ENCODE measurements around the gene PPCDC.
"Not testable (repeated sequence)": the region's sequence is repeated elsewhere in the genome, so short reads cannot be mapped to it uniquely, and the experiment has no call there.

PPCDC gene

DNA sequence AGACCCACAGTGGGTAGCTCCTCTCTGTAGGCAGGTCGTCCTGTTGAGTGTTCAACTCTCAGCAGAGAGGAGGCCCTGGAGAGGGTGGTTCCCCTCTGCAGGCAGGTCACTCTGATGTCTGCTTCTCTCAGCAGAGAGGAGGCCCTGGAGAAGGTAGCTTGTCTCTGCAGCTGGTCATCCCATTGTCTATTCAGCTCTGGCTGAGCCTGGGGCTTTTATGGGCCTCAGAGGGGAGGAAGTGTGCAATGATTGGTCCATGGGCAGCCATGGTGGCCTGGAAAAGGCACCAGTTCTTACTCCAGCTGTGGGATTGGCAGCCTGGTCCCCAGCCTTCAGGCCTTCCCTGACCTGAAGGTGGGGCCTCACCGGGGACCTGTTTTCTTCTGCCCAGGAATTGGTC is 52.9 kb downstream of the PPCDC start:
- DNase-seq (ENCODE audit: low spot score in 2 of 2) (no peak), ATAC-seq (ENCODE audit: low read depth) (no peak)
- peaks cover 15% of the 10 kb centered on the region for H3K4me1 Mint-ChIP-seq
- H3K27me3 Mint-ChIP-seq = no peaks in the 10 kb centered on the region
- peaks cover 5% of the 10 kb centered on the region for H3K36me3 Mint-ChIP-seq
- H3K4me3 Mint-ChIP-seq = no peak overlapping the region
- peaks cover 4% of the 10 kb centered on the region for H3K9me3 Mint-ChIP-seq
- no peak overlapping the region for H3K27ac Mint-ChIP-seq

DNA sequence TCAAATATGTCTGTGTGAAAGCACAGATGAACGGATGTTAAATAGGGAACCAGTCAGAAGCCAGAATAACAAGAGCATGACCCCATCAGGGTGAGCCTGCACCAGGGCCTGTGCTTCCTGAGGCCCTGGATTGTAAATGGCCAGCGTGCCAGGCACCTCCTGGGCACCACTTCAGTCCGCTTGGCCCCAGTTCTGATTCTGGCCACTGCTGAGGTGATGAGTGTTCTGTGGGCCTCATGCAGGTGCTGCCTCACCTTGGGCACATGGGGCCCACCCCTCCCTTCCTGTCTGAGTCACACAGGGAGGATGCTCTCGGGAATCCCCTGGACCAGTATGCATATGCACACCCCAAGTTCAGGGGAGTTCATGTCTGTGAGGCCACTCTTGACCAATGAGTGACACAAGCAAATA is 54.2 kb downstream of the PPCDC start:
- not testable (repeated sequence) for H3K36me3 Mint-ChIP-seq, H3K4me1 Mint-ChIP-seq, H3K27me3 Mint-ChIP-seq, H3K27ac Mint-ChIP-seq, H3K4me3 Mint-ChIP-seq, H3K9me3 Mint-ChIP-seq
- DNase-seq (ENCODE audit: low spot score in 2 of 2) (peak in 1 of 2 donors; percentile 21), ATAC-seq (ENCODE audit: low read depth) (peak; percentile 86)

DNA sequence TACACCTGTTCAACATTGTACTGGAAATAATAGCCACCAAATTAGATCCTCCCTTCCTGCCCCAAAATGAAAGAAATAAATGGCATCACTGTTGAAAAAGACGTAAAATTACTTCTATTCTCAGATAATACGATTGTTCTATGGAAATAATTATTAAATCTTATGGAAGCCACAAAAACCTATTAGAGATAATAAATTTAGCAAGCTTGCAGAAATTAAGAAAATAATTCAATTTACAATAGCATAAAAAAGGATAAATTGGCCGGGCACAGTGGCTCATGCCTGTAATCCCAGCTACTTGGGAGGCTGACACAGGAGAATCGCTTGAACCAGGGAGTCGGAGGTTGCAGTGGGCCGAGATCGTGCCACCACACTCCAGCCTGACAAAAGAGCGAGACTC is 57.8 kb downstream of the PPCDC start:
- H3K4me1 Mint-ChIP-seq = peaks cover 3% of the 10 kb centered on the region
- H3K27me3 Mint-ChIP-seq = peaks cover 2% of the 10 kb centered on the region
- H3K36me3 Mint-ChIP-seq = no peaks in the 10 kb centered on the region
- ATAC-seq (ENCODE audit: low read depth) = no peak
- DNase-seq (ENCODE audit: low spot score in 2 of 2) = no peak
- peaks cover 3% of the 10 kb centered on the region for H3K9me3 Mint-ChIP-seq
- H3K27ac Mint-ChIP-seq = no peak overlapping the region
- no peak overlapping the region for H3K4me3 Mint-ChIP-seq

DNA sequence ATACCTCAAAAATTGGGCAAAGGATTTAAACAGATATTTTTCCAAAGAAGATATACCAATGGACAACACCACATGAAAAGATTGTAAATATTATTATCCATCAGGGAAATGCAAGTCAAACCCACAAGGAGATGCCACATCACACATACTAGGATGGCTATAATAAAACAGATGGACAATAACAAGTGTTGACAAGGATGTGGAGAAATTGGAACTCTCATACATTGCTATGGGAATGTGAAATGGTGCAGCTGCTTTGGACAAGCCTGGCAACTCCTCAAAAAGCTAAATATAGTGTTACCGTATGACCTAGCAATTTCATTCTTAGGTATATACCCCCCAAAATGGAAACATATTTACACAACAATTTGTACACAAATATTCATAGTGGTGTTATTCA is 59.3 kb downstream of the PPCDC start:
- Mint-ChIP-seq H3K27me3 (peaks cover 2% of the 10 kb centered on the region), H3K9me3 (peaks cover 9% of the 10 kb centered on the region), H3K4me3 (no peak overlapping the region), H3K36me3 (peaks cover 5% of the 10 kb centered on the region), H3K4me1 (peaks cover 3% of the 10 kb centered on the region), H3K27ac (no peak overlapping the region)
- ATAC-seq (ENCODE audit: low read depth) (no peak), DNase-seq (ENCODE audit: low spot score in 2 of 2) (no peak)

DNA sequence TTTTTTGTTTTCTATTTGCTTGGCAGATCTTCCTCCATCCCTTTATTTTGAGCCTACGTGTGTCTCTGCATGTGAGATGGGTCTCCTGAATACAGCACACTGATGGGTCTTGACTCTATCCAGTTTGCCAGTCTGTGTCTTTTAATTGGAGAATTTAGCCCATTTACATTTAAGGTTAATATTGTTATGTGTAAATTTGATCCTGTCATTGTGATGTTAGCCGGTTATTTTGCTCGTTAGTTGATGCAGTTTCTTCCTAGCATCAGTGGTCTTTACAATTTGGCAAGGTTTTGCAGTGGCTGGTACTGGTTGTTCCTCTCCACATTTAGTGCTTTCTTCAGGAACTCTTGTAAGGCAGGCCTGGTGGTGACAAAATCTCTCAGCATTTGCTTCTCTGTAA is 62.3 kb downstream of the PPCDC start:
- not testable (repeated sequence) for H3K4me1 Mint-ChIP-seq; ATAC-seq (ENCODE audit: low read depth); H3K4me3 Mint-ChIP-seq; DNase-seq (ENCODE audit: low spot score in 2 of 2); H3K36me3 Mint-ChIP-seq; H3K9me3 Mint-ChIP-seq; H3K27ac Mint-ChIP-seq; H3K27me3 Mint-ChIP-seq

DNA sequence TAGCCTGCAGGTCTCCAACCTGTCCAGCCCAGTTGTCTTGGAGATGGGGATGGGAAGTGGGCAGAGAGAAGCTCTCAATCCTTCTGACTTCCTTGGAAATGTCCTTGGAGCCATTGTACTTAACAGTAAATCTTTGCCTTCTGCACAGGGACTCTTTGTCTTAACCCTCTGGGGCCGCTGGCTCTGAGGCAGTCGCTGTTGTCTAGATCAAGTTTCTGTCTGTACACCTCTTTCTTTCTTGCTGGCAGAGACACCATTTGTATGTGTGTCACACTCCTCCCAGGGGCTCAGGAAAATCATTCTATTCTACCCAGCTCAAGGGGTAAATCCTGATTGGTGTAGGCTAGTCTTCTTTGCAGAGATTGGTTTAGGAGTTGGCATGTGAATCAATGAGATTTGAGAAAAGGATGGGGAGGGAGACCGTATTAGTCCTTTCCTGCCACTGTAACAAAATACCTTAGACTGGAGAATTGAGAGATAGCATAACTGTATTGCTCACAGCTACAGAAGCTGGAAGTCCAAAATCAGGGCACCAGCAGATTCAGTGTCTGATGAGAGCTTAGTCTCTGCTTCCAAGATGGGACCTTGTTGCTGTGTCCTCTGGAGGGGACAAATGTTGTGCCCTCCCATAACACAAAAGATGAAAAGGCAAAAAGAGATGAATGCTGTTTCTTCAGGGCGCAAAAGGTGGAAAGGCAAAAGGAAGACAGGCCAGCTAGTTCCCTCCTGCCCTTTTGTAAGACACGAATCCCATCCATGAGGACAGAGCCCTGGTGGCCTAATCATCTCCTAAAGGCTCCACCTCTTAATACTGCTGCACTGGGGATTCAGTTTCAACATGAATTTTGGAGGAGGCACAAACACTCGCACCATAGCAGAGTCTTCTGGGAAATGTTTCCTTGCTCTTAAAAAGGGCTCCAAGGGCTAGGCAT is 66.3 kb downstream of the PPCDC start:
- ATAC-seq (ENCODE audit: low read depth) = no peak
- peaks cover 5% of the 10 kb centered on the region for H3K36me3 Mint-ChIP-seq
- DNase-seq (ENCODE audit: low spot score in 2 of 2) = no peak
- no peaks in the 10 kb centered on the region for H3K4me1 Mint-ChIP-seq
- peaks cover 5% of the 10 kb centered on the region for H3K27me3 Mint-ChIP-seq
- H3K9me3 Mint-ChIP-seq = peaks cover 9% of the 10 kb centered on the region
- no peak overlapping the region for H3K27ac Mint-ChIP-seq
- no peak overlapping the region for H3K4me3 Mint-ChIP-seq

DNA sequence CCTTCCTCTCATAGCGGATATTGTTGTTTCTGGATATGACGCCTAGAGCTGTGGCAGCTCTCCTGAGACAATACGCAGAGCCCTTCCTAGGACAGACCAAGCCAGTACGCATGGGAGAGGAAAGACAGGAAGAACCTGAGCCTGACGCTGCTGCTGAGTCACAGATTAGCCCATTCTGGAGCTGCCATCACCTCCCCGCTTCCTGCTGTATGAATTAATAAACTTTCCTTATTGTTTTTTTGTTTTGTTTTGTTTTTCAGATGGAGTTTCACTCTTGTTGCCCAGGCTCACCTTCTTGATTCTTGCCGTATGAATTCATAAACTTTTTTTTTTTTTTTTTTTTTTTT is 67.0 kb downstream of the PPCDC start:
- peaks cover 6% of the 10 kb centered on the region for H3K9me3 Mint-ChIP-seq
- ATAC-seq (ENCODE audit: low read depth) (no peak), DNase-seq (ENCODE audit: low spot score in 2 of 2) (no peak)
- peaks cover 2% of the 10 kb centered on the region for H3K4me1 Mint-ChIP-seq
- H3K27me3 Mint-ChIP-seq = peaks cover 4% of the 10 kb centered on the region
- H3K4me3 Mint-ChIP-seq = no peak overlapping the region
- H3K27ac Mint-ChIP-seq = no peak overlapping the region
- peaks cover 5% of the 10 kb centered on the region for H3K36me3 Mint-ChIP-seq

DNA sequence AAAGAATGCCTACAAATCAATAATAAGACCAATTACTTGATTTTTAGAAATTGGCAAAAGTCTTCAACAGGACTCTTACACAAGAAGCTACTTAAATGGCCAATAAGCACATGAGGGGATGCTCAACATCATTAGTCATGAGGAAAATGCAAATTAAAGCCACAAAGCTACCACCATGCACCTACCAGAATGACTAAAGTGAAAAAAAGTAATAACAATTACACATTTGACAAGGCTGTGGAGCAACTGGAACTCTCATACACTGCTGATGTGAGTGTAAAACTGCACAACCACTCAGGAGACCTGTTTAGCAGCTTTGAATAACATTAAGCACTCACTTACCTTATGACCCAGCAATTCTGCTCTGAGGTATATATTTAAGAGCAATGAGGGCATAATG is 68.4 kb downstream of the PPCDC start:
- Mint-ChIP-seq H3K9me3 (peaks cover under 1% of the 10 kb centered on the region), H3K4me1 (peaks cover 11% of the 10 kb centered on the region), H3K27ac (no peak overlapping the region), H3K4me3 (no peak overlapping the region), H3K27me3 (peaks cover 6% of the 10 kb centered on the region), H3K36me3 (peaks cover 3% of the 10 kb centered on the region)
- DNase-seq (ENCODE audit: low spot score in 2 of 2) (no peak), ATAC-seq (ENCODE audit: low read depth) (no peak)

DNA sequence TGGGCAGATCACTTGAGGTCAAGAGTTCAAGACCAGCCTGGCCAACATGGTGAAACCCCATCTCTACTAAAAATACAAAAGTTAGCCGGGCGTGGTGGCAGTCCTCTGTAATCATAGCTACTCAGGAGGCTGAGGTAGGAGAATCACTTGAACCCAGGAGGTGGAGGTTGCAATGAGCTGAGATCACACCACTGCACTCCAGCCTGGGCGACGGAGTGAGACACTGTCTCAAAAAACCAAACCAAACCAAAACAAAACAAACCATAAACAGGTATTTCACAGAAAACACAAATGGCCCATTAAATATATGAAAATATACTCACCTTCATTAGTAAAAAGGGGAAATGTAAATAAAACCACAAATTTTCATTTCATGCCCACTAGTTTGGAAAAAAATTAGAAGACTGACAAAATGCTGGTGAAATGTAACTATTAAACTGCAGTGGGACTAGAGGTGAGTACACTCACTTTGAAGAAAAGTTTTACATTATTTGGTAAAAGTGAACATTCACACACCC is 71.6 kb downstream of the PPCDC start:
- not testable (repeated sequence) for DNase-seq (ENCODE audit: low spot score in 2 of 2); H3K36me3 Mint-ChIP-seq; H3K4me3 Mint-ChIP-seq; H3K27ac Mint-ChIP-seq; H3K9me3 Mint-ChIP-seq
- H3K4me1 Mint-ChIP-seq = peaks cover 15% of the 10 kb centered on the region
- peak; percentile 69 for ATAC-seq (ENCODE audit: low read depth)
- peaks cover 13% of the 10 kb centered on the region for H3K27me3 Mint-ChIP-seq

DNA sequence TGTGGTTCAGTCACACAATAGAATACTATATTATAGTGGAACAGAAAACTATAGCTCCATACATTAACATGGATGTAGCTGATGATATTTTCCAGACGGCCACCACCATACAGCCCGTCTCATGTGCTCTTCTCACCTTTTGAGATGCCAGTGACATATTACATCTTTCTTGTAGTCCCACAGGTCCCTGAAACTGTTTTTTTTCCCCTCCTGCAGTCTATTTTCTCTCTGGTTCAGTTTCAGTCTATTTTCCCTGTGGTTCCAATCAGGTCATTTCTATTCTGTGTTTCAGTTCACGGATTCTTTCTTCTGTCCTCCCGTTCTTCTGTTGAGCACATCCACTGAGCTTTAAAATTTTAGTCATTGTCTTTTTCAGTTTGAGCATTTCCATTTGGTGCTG is 72.2 kb downstream of the PPCDC start:
- Mint-ChIP-seq H3K27me3 (peaks cover 9% of the 10 kb centered on the region), H3K36me3 (peaks cover 2% of the 10 kb centered on the region), H3K9me3 (no peaks in the 10 kb centered on the region), H3K4me3 (peak overlapping the region; percentile 2), H3K4me1 (peaks cover 15% of the 10 kb centered on the region), H3K27ac (no peak overlapping the region)
- DNase-seq (ENCODE audit: low spot score in 2 of 2) = no peak
- ATAC-seq (ENCODE audit: low read depth) = no peak

DNA sequence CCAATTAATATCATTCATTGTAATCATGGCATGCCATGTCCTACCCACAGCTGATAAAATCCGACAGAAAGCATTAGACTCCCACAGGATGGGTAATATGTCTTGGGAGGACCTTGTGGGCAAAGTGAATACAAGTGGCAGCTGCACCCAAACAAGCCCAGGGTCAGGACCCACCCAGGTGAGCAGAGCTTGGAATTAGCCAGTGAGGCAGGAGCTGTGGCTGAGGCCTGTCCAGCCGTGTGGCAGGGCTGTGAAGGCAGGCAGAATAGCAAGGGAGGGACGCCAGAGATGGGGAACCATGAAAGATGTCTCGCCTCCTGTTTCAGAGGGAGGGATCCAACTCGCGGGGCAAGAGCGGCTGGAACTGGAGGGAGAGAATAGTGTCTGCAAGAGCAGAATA is 74.5 kb downstream of the PPCDC start:
- peaks cover 9% of the 10 kb centered on the region for H3K27me3 Mint-ChIP-seq
- peaks cover 15% of the 10 kb centered on the region for H3K4me1 Mint-ChIP-seq
- peaks cover 2% of the 10 kb centered on the region for H3K36me3 Mint-ChIP-seq
- no peak overlapping the region for H3K4me3 Mint-ChIP-seq
- DNase-seq (ENCODE audit: low spot score in 2 of 2) (no peak), ATAC-seq (ENCODE audit: low read depth) (no peak)
- H3K9me3 Mint-ChIP-seq = no peaks in the 10 kb centered on the region
- no peak overlapping the region for H3K27ac Mint-ChIP-seq

DNA sequence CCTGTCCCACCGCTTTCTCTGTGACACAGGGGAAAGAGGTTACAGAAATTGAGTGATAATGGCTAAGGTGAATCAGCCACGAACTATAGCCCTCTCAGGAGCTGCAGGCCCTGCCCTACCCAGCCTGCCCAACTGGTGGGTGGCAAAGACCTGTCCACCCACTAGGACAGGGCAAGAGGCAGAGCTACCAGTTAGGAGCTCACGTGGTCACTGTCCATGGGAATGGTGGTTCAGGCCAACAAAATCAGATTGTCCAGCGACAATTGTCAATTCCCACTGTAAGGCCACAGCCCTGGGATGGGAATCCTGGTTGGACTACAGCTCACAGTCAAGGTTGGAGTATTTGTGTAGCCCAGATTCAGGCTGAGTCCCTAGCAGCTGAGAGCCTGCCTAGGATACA is 75.0 kb downstream of the PPCDC start:
- Mint-ChIP-seq H3K36me3 (peaks cover 2% of the 10 kb centered on the region), H3K4me3 (no peak overlapping the region), H3K27ac (no peak overlapping the region), H3K9me3 (no peaks in the 10 kb centered on the region), H3K27me3 (peaks cover 13% of the 10 kb centered on the region), H3K4me1 (peaks cover 15% of the 10 kb centered on the region)
- DNase-seq (ENCODE audit: low spot score in 2 of 2) = no peak
- ATAC-seq (ENCODE audit: low read depth) = no peak
